HFF-Myc (cell line): ENCODE results near the gene ESYT3.

Experiments
- DNase-seq: peaks from one replicate; pipeline ENCODE4 v3.0.0-alpha.2; 2011; ENCODE audit warnings: low read depth; ENCODE audit errors: extremely low read depth
- H3K4me3 ChIP-seq: replicated peaks from 2 replicates; pipeline ENCODE4 v1.5.1; 2011; ENCODE audit warnings: low read depth, mild to moderate bottlenecking, control low read depth, low read length
- CTCF ChIP-seq: IDR thresholded peaks from 2 replicates; pipeline ENCODE4 v1.5.1; 2012; ENCODE audit warnings: mild to moderate bottlenecking, low read depth, low read length, control low read depth; ENCODE audit errors: missing control alignments

ESYT3 gene

GRCh38 chr3:138456961-138457862 lies 22.8 kb downstream of the ESYT3 start:
- TF ChIP-seq CTCF, result no peak
- no peak for DNase-seq
- H3K4me3 ChIP-seq, result no peak overlapping the region

GRCh38 chr3:138457863-138458735 lies 23.7 kb downstream of the ESYT3 start:
- TF ChIP-seq CTCF, result no peak
- no peak overlapping the region for H3K4me3 ChIP-seq
- DNase-seq, result no peak

DNA sequence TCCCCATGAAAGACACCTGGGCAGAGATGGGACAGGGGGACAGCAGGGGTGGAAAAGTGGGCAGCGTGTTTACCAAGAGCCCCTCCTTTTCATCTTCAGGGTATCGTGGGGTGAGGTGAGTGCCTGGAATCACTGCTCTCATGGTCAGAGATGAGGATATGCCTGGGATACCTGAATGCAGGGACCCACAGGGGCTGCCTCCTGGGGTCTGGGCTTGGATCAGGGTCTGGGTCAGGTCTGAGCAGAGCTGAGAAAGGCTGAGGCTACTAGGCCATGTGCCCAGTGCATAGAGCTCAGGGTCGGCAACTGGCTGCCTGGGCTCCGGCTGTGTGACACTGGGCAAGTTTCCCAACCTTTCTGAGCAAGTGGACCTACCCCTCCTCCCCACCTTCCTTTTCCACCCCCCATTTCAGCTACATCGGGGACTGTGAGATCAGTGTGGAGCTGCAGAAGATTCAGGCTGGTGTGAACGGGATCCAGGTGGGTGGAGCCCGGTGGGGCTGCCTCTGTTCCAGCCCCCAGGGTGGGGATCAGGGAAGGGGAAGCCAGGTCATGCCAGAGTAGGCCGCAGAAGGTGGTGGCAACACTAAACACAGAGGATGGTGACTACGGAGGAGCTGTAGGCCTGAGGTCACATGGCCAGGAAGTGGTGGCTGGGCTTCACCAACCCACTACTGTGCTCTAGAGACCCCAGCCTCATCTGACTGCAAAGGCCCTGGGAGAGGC lies 24.5 kb downstream of the ESYT3 start:
- DNase-seq, result no peak
- TF ChIP-seq CTCF, result no peak
- H3K4me3 ChIP-seq, result no peak overlapping the region

DNA sequence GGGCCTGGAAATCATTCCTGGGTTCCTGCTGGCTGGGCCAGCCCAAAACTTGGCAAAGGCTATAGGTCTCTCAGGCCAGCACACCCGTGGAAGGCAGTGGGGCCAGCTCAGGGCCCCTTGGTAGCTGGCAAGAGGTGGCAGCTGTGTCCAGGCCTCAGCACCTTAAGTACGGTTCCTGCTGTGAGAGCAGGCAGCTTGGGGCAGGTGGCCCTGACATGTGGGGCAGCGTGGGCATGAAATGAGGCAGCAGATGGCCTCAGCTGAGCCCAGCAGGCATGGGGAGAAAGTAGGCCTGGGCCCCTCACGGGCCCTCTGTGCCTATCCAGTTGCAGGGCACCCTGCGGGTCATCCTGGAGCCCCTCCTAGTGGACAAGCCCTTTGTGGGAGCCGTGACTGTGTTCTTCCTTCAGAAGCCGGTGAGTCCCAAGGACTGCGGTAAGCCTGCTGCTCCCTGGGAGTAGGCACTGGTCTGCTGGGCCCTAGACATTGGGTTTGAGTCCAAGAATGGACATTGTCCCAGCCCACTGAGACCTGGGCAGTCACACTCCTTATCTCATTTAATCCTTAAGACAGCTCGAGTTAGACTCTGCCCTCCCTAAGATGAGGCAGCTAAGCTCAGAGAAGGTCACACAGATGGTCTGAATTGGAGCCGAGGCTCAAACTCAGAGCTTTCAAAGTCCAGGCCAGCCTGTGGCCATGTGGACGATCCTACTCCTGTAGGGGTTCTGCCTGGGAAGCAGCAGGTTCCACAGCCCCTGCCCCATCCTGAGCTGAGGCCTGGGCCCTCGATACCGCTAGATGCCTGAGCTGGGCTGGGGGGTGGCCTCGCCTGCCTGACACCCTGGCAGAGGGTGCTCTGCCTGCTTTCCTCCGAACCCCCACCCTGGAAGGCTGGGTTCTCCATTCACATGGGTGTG lies 25.5 kb downstream of the ESYT3 start:
- TF ChIP-seq CTCF, result no peak
- no peak for DNase-seq

GRCh38 chr3:138460536-138461205 lies 26.3 kb downstream of the ESYT3 start:
- no peak overlapping the region for H3K4me3 ChIP-seq
- no peak for TF ChIP-seq CTCF
- DNase-seq, result no peak

More for the DNA sequence above, 25.5 kb downstream of the ESYT3 start:
- no peak overlapping the region for H3K4me3 ChIP-seq
